GM04504 (cell line): ENCODE measurements around the gene AKAP13.
"Not testable (repeated sequence)": the region's sequence is repeated elsewhere in the genome, so short reads cannot be mapped to it uniquely, and the experiment has no call there.

Experiments
- DNase-seq: peaks from one replicate; pipeline ENCODE4 v3.0.0-alpha.2; 2012; ENCODE audit warnings: low read depth

The AKAP13 gene

GRCh38 chr15:85500729-85501128 is 120.3 kb downstream of the AKAP13 start:
- DNase-seq, result no peak

GRCh38 chr15:85501574-85501973 is 121.2 kb downstream of the AKAP13 start:
- DNase-seq, result no peak

DNA sequence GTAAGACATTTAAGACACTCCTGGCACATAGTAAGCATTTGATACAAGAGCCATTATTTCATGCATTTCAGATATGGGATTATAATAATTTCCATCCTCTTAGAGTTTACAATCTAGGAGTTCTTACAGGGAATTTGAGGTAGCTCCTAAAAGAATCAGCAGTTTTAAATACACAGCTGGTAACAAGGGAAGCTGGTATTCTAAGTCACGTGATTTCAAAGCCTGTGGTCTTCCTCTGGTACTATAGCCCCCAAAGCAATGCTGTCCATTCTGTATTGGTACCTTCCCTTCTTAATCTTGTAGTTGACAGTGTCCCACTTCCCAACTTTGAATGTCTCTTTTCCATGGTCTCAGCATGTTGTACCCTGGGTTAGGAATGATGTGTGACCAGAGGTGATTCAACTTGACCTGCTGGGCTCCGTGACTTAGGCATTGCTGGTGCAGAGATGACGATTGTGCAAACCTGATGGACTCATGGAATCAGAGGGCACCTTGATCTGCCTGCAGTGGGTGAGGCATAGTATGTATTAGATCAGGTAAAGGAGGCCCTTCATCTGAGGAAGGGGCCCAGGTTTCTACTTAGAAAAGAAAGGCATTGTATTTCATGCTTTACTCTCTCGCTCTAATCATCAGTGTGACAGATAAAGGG is 122.9 kb downstream of the AKAP13 start:
- DNase-seq, result no peak

GRCh38 chr15:85504749-85505676 is 124.6 kb downstream of the AKAP13 start:
- DNase-seq, result peak; percentile 45

GRCh38 chr15:85507114-85507513 is 126.7 kb downstream of the AKAP13 start:
- DNase-seq, result no peak

- no peak for DNase-seq
These were observed 129.6 kb downstream of the AKAP13 start for GRCh38 chr15:85509973-85510372.

DNA sequence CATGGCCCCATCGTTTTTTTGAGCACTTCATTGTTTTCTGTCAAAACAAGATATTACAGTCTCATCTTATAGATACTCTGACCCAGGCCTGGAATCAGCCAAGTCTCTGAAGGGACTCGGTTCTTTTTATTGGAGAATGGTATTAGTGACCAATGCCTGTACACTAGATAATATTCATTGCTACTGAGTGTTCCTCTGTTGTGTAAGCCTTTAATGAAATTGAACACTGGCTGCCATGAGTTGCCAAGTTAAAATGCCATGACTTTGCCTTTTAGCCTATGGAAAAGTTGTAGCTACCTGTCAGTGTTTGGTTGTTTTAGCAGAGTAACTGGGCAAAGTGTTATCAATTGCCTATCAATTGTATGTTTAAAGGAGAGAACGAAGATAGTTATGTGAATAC is 134.0 kb downstream of the AKAP13 start:
- no peak for DNase-seq

DNA sequence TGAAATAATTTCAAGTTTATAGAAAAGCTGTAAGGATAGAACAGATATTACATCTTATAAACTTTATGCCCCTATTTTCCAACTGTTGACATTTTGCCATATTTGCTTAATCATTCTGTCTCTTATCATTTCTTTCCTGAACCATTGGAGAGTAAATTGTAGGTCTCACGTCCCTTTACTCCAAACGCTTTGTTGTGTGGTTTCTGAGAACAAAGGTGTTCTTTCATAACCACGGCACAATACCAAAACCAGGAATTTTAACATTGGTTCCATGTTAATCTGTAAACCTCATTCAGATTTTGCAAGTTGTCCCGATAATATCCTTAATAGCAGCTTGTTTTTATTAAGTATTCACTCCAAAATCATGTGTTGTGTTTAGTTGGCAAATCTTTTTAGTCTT is 134.8 kb downstream of the AKAP13 start:
- DNase-seq, result no peak

GRCh38 chr15:85517086-85517485 is 136.7 kb downstream of the AKAP13 start:
- DNase-seq, result no peak

GRCh38 chr15:85518979-85519761 is 138.8 kb downstream of the AKAP13 start:
- DNase-seq, result no peak

DNA sequence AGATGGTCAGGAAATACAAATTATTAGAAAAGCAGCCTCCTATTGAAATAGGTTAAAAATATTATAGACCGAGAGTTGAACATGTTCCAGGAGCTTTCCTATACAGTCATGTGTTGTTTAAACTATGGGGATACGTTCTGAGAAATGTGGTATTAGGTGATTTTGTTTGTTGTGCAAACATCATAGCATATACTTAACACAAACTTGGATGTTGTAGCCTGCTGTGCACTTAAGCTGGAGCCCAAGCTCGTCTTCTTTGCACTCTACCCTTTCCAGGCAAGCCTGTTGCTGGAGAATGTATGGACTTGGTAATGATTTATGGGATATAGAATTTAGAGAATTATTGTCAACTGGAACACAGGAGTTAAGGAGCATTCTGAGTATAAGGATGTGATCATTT is 140.2 kb downstream of the AKAP13 start:
- DNase-seq, result no peak

DNA sequence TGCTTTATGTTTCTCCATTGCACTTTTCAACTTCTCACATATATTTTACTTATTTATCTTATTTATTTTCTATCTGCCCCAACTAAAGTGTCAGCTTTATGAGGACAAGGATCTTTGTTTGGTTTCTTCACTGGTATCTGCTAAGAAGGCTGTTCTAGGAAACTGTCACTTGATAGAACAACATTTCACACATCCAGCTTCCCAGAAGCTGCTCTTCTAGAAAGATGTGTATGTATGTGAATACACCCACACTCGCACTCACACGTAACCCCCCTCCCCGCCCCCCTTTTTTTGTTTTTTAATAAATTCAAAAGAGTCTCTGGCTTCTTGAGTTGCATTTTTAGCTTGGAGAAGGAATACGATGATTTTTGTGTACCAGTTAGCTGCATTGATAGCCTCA is 143.1 kb downstream of the AKAP13 start:
- no peak for DNase-seq

DNA sequence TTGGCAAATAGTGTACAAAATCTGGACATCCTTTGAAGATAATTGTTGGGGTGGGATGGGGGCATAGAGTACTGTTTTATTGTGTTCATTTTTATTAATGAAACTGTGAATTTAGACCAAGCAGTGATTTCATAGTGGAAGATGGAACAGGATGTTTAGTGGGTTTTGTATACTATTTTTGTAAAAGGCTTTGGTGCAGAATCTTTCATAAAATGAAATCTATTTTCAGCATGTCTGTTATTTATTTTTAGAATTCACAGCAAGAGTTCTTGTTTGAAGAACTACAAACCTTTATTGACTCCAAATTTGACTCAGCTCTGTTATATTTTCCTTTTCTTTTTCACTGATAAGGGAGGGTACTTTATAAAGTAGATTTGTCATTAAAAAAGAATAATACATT is 145.4 kb downstream of the AKAP13 start:
- no peak for DNase-seq

DNA sequence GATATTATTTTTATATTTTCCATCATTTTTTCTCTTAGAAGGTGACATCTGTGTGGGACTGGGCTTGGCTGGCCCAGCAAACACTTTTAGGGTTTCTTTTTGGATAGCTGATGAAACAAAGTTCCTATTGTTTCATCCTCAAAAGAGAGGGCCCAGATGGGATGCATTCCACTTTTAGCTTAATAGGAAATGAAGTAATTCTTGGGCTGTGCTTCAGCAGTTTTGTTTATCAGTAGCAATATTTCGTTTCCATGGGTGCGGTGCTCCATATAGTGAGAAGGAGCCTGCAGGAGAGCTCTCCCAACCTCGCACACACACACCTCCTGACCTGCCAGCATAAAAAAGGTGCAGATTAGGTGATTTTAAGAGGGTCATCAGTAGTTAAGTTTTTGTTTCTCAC is 147.5 kb downstream of the AKAP13 start:
- DNase-seq, result peak; percentile 83

- DNase-seq, result no peak
These were observed 149.7 kb downstream of the AKAP13 start for GRCh38 chr15:85530079-85530478.

DNA sequence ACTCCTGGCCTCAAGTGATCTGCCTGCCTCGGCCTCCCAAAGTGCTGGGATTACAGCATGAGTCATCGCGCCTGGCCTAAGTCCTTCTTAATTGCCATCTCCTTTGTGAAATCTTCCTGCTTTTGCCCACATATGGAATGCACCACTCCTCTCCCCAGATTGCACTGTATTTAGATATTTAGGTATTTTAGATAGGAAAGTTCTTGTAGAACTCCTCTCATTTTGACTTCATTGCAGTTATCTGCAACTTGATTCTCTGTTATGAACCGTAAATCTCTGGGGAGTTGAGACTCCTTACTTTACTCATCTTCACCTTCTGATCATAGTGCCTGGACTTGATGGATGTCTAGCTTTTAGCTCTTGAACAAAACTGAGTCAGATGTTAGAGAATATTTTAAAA is 150.7 kb downstream of the AKAP13 start:
- no peak for DNase-seq

DNA sequence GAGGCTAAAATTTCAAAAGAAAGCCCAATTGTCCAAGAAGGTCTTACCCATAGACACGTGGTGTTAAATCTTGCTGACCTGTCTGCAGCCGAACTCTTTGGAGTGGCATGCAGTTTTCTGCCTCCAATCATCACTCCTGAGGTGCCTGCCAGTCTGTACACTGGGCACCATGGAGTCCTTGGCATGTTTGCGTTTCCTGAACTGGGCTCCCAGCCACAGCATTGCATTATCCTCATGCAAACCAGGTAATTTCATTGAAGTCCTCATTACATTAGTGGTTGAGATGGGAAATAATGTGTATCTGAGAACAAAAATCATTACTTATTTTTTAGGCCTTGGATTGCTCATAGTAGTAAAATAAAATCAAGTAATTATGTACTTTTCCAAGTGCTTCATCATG is 152.3 kb downstream of the AKAP13 start:
- DNase-seq, result no peak

DNA sequence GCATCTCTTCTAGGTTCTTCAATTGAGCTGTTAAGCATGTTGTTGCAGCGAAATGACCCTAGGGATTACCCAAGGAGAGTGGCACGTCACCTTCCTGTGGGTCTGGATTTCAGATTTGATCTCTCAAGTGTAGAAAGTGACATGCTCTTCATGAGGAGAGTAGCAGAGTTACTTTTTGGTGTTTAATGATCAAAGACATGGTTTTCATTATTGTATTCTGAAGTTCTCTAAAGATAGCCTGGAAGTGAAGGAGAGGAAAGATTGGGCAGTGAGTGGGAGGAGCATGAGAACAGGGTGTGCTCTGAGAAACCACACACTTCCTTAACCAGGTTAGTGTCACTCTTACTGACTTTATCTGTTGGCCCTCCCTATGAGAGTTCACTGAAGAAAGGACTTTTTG is 153.6 kb downstream of the AKAP13 start:
- DNase-seq, result no peak

DNA sequence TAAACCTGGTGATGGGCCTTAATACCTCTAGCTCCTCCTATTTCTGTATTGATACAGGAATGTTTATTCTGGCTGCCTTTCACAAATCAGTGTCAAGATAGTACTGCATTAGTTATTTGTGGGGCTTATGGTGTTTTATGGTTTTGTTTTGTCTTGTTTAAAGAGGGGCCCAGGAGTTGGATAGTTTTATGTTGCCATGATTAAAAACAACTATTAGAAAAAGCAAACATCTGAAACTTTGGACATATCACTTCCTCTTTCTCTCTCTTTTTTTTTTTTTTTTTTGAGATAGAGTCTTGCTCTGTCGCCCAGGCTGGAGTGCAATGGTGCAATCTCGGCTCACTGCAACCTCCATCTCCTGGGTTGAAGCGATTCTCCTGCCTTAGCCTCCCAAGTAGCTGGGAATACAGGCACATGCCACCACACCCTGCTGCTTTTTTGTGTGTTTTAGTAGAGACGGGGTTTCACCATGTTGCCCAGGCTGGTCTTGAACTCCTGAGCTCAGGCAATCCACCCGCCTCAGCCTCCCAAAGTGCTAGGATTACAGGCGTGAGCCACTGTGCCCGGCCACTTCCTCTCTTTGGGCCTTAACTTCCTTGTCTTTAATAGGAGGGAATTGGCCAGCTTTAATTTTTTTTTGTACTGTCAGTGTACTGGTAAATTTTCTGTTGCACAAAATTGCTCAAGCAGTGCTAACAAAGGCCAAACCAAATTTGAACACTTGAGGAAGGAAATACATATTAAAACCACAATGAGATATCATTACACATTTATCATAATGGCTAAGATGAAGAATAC is 155.3 kb downstream of the AKAP13 start:
- not testable (repeated sequence) for DNase-seq

DNA sequence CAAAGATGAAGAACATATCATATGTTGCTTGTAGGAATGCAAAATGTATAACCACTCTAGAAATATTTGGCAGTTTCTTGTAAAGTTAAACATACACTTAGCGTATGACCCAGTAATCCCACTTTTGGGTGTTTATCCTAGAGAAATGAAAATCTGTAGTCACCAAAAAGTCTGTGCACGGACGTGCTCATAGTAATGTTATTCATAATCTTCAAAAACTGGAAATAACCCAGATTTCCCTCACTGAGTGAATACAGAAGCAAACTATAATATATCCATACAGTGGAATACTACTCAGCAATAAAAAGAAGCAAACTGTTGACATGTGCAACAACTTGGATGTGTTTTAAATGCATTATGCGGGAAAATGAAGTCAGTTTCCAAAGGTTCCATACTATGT is 155.9 kb downstream of the AKAP13 start:
- no peak for DNase-seq

GRCh38 chr15:85539491-85539890 is 159.1 kb downstream of the AKAP13 start:
- no peak for DNase-seq
